SH-SY5Y (cell line): ENCODE results near the gene GIGYF1.

Experiments
- GATA2 ChIP-seq: IDR thresholded peaks from 2 replicates; pipeline ENCODE4 v1.6.1; 2011; ENCODE audit warnings: mild to moderate bottlenecking, low read depth, low read length
- GATA3 ChIP-seq: IDR thresholded peaks from 2 replicates; pipeline ENCODE4 v1.6.1; 2011; ENCODE audit warnings: low read depth, mild to moderate bottlenecking, low read length, moderate library complexity

Gene GIGYF1

GRCh38 chr7:100694098-100694745, at the start of gene GIGYF1:
GIGYF1 (minus strand) TSS chr7:100694250; CDS start chr7:100688238, 6,012 bp downstream.
- TF ChIP-seq GATA3 (no peak), GATA2 (no peak)

- TF ChIP-seq GATA2 (no peak), GATA3 (no peak)
These were observed 45.9 kb upstream of the GIGYF1 start for GRCh38 chr7:100739934-100740333.

- TF ChIP-seq GATA3: no peak
- TF ChIP-seq GATA2: no peak
These were observed 42.6 kb upstream of the GIGYF1 start for GRCh38 chr7:100736671-100737070.

- TF ChIP-seq GATA3 (no peak), GATA2 (no peak)
These were observed 41.7 kb upstream of the GIGYF1 start for GRCh38 chr7:100735730-100736129.

GRCh38 chr7:100731937-100732636, 38.0 kb upstream of the GIGYF1 start:
- no peak for TF ChIP-seq GATA3
- TF ChIP-seq GATA2: no peak

- no peak for TF ChIP-seq GATA3
- TF ChIP-seq GATA2: no peak
These were observed 36.2 kb upstream of the GIGYF1 start for GRCh38 chr7:100730136-100730800.

- TF ChIP-seq GATA2 (no peak), GATA3 (no peak)
These were observed 34.1 kb upstream of the GIGYF1 start for GRCh38 chr7:100728196-100728595.

GRCh38 chr7:100726996-100727761, 33.1 kb upstream of the GIGYF1 start:
- TF ChIP-seq GATA2 (no peak), GATA3 (no peak)

- no peak for TF ChIP-seq GATA3
- TF ChIP-seq GATA2: no peak
These were observed 29.8 kb upstream of the GIGYF1 start for GRCh38 chr7:100723732-100724275.

GRCh38 chr7:100722480-100723212, 28.6 kb upstream of the GIGYF1 start:
- no peak for TF ChIP-seq GATA2
- TF ChIP-seq GATA3: no peak

- TF ChIP-seq GATA3: no peak
- TF ChIP-seq GATA2: no peak
These were observed 27.4 kb upstream of the GIGYF1 start for GRCh38 chr7:100721505-100721812.

- TF ChIP-seq GATA2: peak; percentile 27; the same call in 1 of the 2 replicates
- no peak for TF ChIP-seq GATA3
These were observed 26.8 kb upstream of the GIGYF1 start for GRCh38 chr7:100720671-100721504.

GRCh38 chr7:100720279-100720670, 26.2 kb upstream of the GIGYF1 start, which contains the start of gene EPO:
EPO (plus strand) TSS chr7:100720468; CDS start chr7:100720981, 513 bp downstream.
- no peak for TF ChIP-seq GATA3
- TF ChIP-seq GATA2: no peak
